ENCODE measurements around the gene RNF4. TPM values are rescaled to one million over a fixed set of nuclear protein-coding genes. Genes with fewer than 3 reads are reported as not detected.

The RNF4 gene
- total RNA-seq, 2 donors from 2014 or later: 29.0 to 29.3 TPM

DNA sequence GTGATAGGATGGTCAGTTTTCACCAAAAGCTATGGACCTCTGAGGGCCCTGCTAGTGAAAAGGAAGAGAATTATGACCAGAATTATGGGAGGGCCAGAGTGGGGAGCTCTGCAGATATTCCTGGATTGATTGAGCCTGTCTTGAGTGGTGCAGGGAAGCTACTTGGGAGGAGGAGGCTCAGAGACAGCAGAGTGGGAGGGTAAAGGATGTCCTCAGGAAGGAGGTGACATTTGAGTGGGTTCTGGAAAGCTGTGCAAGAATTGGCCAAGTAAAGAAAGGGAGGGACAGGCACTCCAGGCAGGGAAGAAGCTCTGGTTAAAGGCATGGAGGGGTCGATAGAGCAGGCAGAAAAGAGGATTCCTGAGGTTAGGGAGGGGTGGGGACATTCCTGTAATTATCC is 24.1 kb downstream of the RNF4 start:
- no peak for TF ChIP-seq POLR2A (IDR thresholded peaks at IDR 0.05)
- TF ChIP-seq CTCF (IDR thresholded peaks at IDR 0.05): no peak
- Histone ChIP-seq H3K9me3 (no peaks in the 10 kb centered on the region), H3K36me3 (replicated peaks in 1 of 2; ENCODE audit: insufficient read depth in 1 of 2, low read depth in 2 of 2) (peaks cover 6 to 7% of the 10 kb centered on the region in 2 donors), H3K4me1 (peaks cover 25% of the 10 kb centered on the region), H3K27me3 (no peaks in the 10 kb centered on the region), H3K4me3 (no peak overlapping the region), H3K27ac (no peak overlapping the region)
- intact Hi-C loops (cut with DNase I): no loop called here
- WGBS, 2 donors: 88 to 92% methylated on average over 1 of the region's 1 CpG
- DNase-seq: no peak
- no peak for ATAC-seq

DNA sequence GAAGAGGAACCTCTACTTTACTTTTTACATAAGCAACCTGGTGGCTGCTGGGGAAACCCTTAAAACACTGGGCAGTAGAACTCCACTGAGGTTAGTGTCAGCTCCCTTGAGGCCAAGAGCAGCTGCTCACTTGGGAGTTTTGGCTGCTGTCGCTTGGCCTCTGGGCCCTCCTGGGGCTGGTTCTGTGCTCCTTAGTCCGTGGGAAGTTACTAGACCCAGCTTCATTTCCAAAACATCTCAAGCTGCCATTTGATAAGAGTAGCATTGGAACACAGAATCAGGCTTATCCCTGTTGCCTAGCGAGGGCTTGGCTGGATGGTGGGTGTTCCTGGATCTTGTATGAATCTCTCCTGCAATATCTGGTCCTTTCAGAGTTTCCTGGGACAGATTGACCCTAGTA is 26.1 kb downstream of the RNF4 start:
- Histone ChIP-seq H3K9me3 (no peaks in the 10 kb centered on the region), H3K36me3 (replicated peaks in 1 of 2; ENCODE audit: insufficient read depth in 1 of 2, low read depth in 2 of 2) (peaks cover 6 to 15% of the 10 kb centered on the region in 2 donors), H3K4me3 (no peak overlapping the region), H3K27ac (peak overlapping the region in 2 of 4 donors; percentile 22 to 26), H3K4me1 (peaks cover 13% of the 10 kb centered on the region), H3K27me3 (no peaks in the 10 kb centered on the region)
- no peak for ATAC-seq
- no peak for DNase-seq
- 68 to 93% methylated on average over 2 to 3 of the region's 3 CpGs for WGBS, 2 donors
- intact Hi-C loops (cut with DNase I): no loop called here
- TF ChIP-seq POLR2A (IDR thresholded peaks at IDR 0.05): no peak
- TF ChIP-seq CTCF (IDR thresholded peaks at IDR 0.05): no peak

GRCh38 chr4:2497324-2497723 is 28.4 kb downstream of the RNF4 start:
- Histone ChIP-seq H3K27ac (peak overlapping the region in 1 of 4 donors; percentile 13), H3K36me3 (replicated peaks in 1 of 2; ENCODE audit: insufficient read depth in 1 of 2, low read depth in 2 of 2) (peaks cover 0 to 25% of the 10 kb centered on the region in 2 donors), H3K4me3 (no peak overlapping the region), H3K4me1 (peaks cover 12% of the 10 kb centered on the region), H3K9me3 (no peaks in the 10 kb centered on the region), H3K27me3 (no peaks in the 10 kb centered on the region)
- no peak for TF ChIP-seq CTCF (IDR thresholded peaks at IDR 0.05)
- no peak for TF ChIP-seq POLR2A (IDR thresholded peaks at IDR 0.05)
- WGBS, 2 donors: 94 to 96% methylated on average over 4 of the region's 4 CpGs
- no peak for DNase-seq
- no peak for ATAC-seq
- intact Hi-C loops (cut with DNase I): no loop called here

- DNase-seq: peak in 1 of 4 donors; percentile 54
- TF ChIP-seq POLR2A (IDR thresholded peaks at IDR 0.05): no peak
- TF ChIP-seq CTCF (IDR thresholded peaks at IDR 0.05): no peak
- WGBS, 2 donors: 83 to 97% methylated on average over 9 of the region's 9 CpGs
- H3K36me3 ChIP-seq (replicated peaks in 1 of 2; ENCODE audit: insufficient read depth in 1 of 2, low read depth in 2 of 2): peaks cover 0 to 25% of the 10 kb centered on the region in 2 donors
- no peaks in the 10 kb centered on the region for H3K9me3 ChIP-seq
- no peak overlapping the region for H3K4me3 ChIP-seq
- intact Hi-C loops (cut with DNase I): no loop called here
- peaks cover 12% of the 10 kb centered on the region for H3K4me1 ChIP-seq
- no peaks in the 10 kb centered on the region for H3K27me3 ChIP-seq
- H3K27ac ChIP-seq: no peak overlapping the region
- no peak for ATAC-seq
Observed at GRCh38 chr4:2497931-2498330, 29.0 kb downstream of the RNF4 start.

GRCh38 chr4:2500547-2500946 is 31.6 kb downstream of the RNF4 start:
- intact Hi-C loops (cut with DNase I): no loop called here
- Histone ChIP-seq H3K27me3 (no peaks in the 10 kb centered on the region), H3K4me3 (no peak overlapping the region), H3K36me3 (replicated peaks in 1 of 2; ENCODE audit: insufficient read depth in 1 of 2, low read depth in 2 of 2) (peaks cover 0 to 25% of the 10 kb centered on the region in 2 donors), H3K9me3 (no peaks in the 10 kb centered on the region), H3K4me1 (no peaks in the 10 kb centered on the region), H3K27ac (no peak overlapping the region)
- TF ChIP-seq CTCF (IDR thresholded peaks at IDR 0.05) (no peak), POLR2A (IDR thresholded peaks at IDR 0.05) (no peak)
- no peak for ATAC-seq
- no peak for DNase-seq
- 80 to 87% methylated on average over 2 of the region's 2 CpGs for WGBS, 2 donors

Data from body of pancreas (tissue), 4 donors.